ENCODE measurements around the gene ANKRD27.

ANKRD27 gene

DNA sequence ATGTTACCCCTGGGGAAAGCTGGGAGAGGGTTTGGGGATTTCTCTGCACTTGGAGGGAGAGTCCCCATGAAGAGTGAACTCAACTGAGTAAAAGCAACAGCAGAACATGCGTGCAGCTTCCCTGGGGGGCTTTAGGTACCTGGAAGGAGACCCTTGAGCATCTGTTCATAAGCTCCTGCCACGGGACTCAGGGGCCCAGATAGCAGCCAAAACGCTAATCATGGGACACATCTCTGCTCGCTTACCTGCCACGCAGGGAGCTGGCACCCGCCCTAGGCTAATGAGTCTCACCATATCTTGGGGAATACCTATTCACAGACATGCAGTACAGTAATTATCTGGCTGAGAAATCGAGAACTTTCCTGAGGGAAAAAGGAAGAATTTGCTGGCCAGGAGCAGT, 60.1 kb downstream of the ANKRD27 start (continued):
- TF ChIP-seq, protein P1, sequence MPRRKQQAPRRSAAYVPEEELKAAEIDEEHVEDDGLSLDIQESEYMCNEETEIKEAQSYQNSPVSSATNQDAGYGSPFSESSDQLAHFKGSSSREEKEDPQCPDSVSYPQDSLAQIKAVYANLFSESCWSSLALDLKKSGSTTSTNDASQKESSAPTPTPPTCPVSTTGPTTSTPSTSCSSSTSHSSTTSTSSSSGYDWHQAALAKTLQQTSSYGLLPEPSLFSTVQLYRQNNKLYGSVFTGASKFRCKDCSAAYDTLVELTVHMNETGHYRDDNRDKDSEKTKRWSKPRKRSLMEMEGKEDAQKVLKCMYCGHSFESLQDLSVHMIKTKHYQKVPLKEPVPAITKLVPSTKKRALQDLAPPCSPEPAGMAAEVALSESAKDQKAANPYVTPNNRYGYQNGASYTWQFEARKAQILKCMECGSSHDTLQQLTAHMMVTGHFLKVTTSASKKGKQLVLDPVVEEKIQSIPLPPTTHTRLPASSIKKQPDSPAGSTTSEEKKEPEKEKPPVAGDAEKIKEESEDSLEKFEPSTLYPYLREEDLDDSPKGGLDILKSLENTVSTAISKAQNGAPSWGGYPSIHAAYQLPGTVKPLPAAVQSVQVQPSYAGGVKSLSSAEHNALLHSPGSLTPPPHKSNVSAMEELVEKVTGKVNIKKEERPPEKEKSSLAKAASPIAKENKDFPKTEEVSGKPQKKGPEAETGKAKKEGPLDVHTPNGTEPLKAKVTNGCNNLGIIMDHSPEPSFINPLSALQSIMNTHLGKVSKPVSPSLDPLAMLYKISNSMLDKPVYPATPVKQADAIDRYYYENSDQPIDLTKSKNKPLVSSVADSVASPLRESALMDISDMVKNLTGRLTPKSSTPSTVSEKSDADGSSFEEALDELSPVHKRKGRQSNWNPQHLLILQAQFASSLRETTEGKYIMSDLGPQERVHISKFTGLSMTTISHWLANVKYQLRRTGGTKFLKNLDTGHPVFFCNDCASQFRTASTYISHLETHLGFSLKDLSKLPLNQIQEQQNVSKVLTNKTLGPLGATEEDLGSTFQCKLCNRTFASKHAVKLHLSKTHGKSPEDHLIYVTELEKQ (tag by site-specific recombination; IDR thresholded peaks at IDR 0.05; ENCODE audit: borderline replicate concordance), result no peak
- TF ChIP-seq, protein P2, sequence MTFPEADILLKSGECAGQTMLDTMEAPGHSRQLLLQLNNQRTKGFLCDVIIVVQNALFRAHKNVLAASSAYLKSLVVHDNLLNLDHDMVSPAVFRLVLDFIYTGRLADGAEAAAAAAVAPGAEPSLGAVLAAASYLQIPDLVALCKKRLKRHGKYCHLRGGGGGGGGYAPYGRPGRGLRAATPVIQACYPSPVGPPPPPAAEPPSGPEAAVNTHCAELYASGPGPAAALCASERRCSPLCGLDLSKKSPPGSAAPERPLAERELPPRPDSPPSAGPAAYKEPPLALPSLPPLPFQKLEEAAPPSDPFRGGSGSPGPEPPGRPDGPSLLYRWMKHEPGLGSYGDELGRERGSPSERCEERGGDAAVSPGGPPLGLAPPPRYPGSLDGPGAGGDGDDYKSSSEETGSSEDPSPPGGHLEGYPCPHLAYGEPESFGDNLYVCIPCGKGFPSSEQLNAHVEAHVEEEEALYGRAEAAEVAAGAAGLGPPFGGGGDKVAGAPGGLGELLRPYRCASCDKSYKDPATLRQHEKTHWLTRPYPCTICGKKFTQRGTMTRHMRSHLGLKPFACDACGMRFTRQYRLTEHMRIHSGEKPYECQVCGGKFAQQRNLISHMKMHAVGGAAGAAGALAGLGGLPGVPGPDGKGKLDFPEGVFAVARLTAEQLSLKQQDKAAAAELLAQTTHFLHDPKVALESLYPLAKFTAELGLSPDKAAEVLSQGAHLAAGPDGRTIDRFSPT (tag by site-specific recombination; IDR thresholded peaks at IDR 0.05), result no peak
- TF ChIP-seq GLIS2 (tag by site-specific recombination; IDR thresholded peaks at IDR 0.05), result no peak

DNA sequence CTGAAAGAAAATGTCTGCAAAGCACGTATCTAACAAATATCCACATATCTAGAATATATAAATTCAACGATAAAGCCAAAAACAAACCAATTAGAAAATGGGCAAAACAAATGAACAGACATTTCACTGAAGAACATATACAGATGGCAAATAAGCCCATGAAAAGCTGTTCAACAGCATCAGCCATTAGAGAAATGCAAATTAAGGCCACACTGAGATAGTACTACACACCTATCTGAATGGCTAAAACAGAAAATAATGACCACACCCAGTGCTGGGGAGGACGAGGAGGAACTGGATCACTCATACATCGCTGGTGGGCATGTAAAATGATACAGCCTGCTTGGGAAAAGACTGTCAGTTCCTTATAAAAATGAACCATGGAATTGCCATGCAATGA, 62.0 kb downstream of the ANKRD27 start:
- Histone ChIP-seq H3K36me3 (ENCODE audit: control insufficient read depth in 2 of 2, insufficient read depth in 1 of 2, low read length in 2 of 2) (peaks cover 60 to 99% of the 10 kb centered on the region in 2 experiments), H3K4me3 (ENCODE audit: low read depth, low read length) (no peak overlapping the region), H3K4me1 (ENCODE audit: control insufficient read depth, insufficient read depth, low read length) (no peaks in the 10 kb centered on the region), H3K9me3 (ENCODE audit: control insufficient read depth, insufficient read depth, low read depth, low read length) (peaks cover 6% of the 10 kb centered on the region), H3K27ac (ENCODE audit: extremely low read depth, low read depth, low read length) (no peak overlapping the region)
- CTCF ChIA-PET, result interaction anchor here (1.6 kb wide), 2 partner anchors 11 to 13 kb away, joined by 3 to 12 read pairs; no protein-coding TSS in a partner anchor
- POLR2A ChIA-PET, result no interaction called here
- TF ChIP-seq ZNF664 (tag by site-specific recombination; IDR thresholded peaks at IDR 0.05), result peak; percentile 96
- no peak for TF ChIP-seq SP3 (tag by site-specific recombination; IDR thresholded peaks at IDR 0.05)

DNA sequence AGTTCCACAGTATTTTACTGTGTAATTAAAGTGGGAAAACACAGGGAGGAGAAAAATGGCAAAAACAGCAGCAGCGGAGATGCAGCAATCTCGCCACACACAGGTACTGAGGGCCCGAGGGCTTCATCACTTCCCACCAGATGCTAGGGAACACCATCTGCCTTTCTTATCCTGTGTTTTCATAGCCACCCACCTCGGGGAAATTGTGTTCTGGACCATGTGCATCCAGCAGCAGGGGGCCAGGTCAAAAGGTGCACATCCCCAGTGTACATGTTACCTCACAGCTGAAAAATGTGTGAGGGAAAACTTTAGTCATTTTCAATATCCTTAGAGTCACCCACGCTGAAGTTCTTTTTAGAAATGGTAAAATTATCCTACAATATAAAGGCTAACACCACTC, 63.8 kb downstream of the ANKRD27 start:
- ChIA-PET POLR2A (no interaction called here), CTCF (interaction anchor here (1.5 kb wide), 1 partner anchor 11 kb away, joined by 5 read pairs; no protein-coding TSS in a partner anchor)
- Histone ChIP-seq H3K36me3 (ENCODE audit: control insufficient read depth in 2 of 2, insufficient read depth in 1 of 2, low read length in 2 of 2) (peaks cover 64 to 97% of the 10 kb centered on the region in 2 experiments), H3K4me3 (ENCODE audit: low read depth, low read length) (no peak overlapping the region), H3K27ac (ENCODE audit: extremely low read depth, low read depth, low read length) (no peak overlapping the region), H3K4me1 (ENCODE audit: control insufficient read depth, insufficient read depth, low read length) (no peaks in the 10 kb centered on the region), H3K9me3 (ENCODE audit: control insufficient read depth, insufficient read depth, low read depth, low read length) (peaks cover 6% of the 10 kb centered on the region)
- TF ChIP-seq OVOL3 (tag by site-specific recombination; IDR thresholded peaks at IDR 0.05) (no peak), ZNF623 (tag by site-specific recombination; IDR thresholded peaks at IDR 0.05) (no peak), HOXA7 (CRISPR knock-in tag; IDR thresholded peaks at IDR 0.05; ENCODE audit: borderline replicate concordance) (no peak), ZNF785 (tag by site-specific recombination; IDR thresholded peaks at IDR 0.05) (no peak), ZNF155 (tag by site-specific recombination; IDR thresholded peaks at IDR 0.05) (no peak), ZNF529 (tag by site-specific recombination; IDR thresholded peaks at IDR 0.05; ENCODE audit: insufficient replicate concordance) (no peak), GLIS1 (tag by site-specific recombination; IDR thresholded peaks at IDR 0.05) (peak; percentile 99), ZNF707 (tag by site-specific recombination; IDR thresholded peaks at IDR 0.05) (no peak), ZNF10 (tag by site-specific recombination; IDR thresholded peaks at IDR 0.05) (no peak), ZNF629 (tag by site-specific recombination; IDR thresholded peaks at IDR 0.05) (no peak), SETDB1 (IDR thresholded peaks at IDR 0.05; ENCODE audit: insufficient read length, low read length) (no peak), EGR2 (tag by site-specific recombination; IDR thresholded peaks at IDR 0.05; ENCODE audit: low read depth) (peak; percentile 40; the same call in 1 of the 2 replicates), ZNF555 (tag by site-specific recombination; conservative IDR thresholded peaks at IDR 0.05) (no peak)
- TF ChIP-seq, protein P3, sequence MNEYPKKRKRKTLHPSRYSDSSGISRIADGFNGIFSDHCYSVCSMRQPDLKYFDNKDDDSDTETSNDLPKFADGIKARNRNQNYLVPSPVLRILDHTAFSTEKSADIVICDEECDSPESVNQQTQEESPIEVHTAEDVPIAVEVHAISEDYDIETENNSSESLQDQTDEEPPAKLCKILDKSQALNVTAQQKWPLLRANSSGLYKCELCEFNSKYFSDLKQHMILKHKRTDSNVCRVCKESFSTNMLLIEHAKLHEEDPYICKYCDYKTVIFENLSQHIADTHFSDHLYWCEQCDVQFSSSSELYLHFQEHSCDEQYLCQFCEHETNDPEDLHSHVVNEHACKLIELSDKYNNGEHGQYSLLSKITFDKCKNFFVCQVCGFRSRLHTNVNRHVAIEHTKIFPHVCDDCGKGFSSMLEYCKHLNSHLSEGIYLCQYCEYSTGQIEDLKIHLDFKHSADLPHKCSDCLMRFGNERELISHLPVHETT (tag by site-specific recombination; IDR thresholded peaks at IDR 0.05), result no peak

Data from HEK293 (cell line).